ENCODE measurements around the gene STIP1. TPM values are rescaled to one million over a fixed set of nuclear protein-coding genes. Genes with fewer than 3 reads are reported as not detected.

Gene STIP1
- total RNA-seq, 2 experiments from 2014 or later, result 398 to 403 TPM

DNA sequence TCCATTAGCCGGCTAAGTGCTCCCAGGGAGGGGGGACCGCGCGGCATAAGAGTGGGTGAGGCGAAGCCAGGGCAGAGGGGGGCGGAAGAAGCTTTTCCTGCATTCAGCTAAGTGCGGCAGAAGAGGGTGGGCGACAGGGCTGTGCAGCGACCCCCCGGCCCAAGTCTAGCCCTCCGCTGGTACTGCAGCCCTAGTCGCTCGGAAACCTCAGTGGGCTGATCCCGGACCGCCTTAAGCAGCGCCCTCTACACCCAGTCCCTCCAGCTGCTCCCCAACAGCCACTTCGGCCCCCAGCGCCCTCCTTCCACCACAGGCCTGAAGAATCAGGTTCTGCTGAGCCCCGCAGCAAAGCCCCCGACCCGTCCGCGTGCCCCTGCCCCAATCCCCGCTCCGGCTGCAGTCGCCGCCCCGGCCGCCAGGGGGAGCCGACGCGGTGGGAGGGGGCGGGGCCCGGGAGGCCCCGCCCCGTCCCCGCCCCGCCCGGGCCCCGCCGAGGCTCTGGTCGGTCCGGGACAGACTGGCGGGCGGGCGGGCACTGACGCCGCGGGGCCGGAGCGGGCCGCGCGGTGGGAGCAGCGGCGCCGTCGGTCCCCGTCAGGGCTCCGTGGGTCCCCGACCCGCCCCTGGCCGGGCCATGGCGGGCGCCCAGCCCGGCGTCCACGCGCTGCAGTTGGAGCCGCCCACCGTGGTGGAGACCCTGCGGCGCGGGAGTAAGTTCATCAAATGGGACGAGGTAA lies 65.2 kb downstream of the STIP1 start, which contains the start of gene PLCB3:
Gene PLCB3, plus strand, starts transcription at position 515 of the 737 bp plus-strand sequence. Its CDS starts 120 bp downstream, at position 635.
- DNase-seq (peak; percentile 78), ATAC-seq (peak; percentile 62)
- Mint-ChIP-seq H3K4me3 (peak within 1 kb of the TSS; percentile 84), H3K4me1 (peaks cover 15% of the 10 kb centered on the region), H3K27ac (no peak within 1 kb of the TSS), H3K9me3 (ENCODE audit: low read depth) (no peaks in the 10 kb centered on the region), H3K36me3 (ENCODE audit: low read depth) (no peaks in the 10 kb centered on the region), H3K27me3 (no peaks in the 10 kb centered on the region)
- ChIA-PET POLR2A (no interaction called here), CTCF (interaction anchor here (0.6 to 3.2 kb wide), 15 partner anchors 10 to 1423 kb away, joined by 3 to 20 read pairs (median 5); partner anchors contain the start of genes ESRRA and FKBP2)
- intact Hi-C loops (cut with DNase I, micrococcal nuclease), result loop anchor here (1.0 kb wide), 3 partner anchors 18 to 53 kb away; partner anchors contain the start of gene GPR137 (in 1 of the 2)

DNA sequence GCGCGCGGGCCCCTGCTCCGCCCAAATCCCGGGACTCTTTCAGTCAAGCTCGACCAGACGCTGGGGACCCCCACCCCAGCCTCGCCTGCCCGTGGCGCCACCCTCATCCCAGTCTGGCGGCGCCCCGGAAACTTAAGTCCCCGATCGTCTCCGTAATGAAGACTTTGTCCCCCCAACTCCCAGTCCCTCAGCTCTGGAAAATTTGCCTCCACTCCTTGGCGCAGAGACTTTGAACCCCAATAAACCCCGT lies 65.7 kb downstream of the STIP1 start:
- no peak overlapping the region for H3K27ac Mint-ChIP-seq
- DNase-seq (no peak), ATAC-seq (no peak)
- ChIA-PET POLR2A (interaction anchor here (0.6 kb wide), 1 partner anchor 66 kb away, joined by 3 read pairs; the partner anchor contains the start of genes PRDX5 and TRMT112), CTCF (interaction anchor here (0.6 to 3.2 kb wide), 11 partner anchors 10 to 1424 kb away, joined by 3 to 16 read pairs (median 5); partner anchors contain the start of genes ESRRA and FKBP2)
- no peaks in the 10 kb centered on the region for H3K36me3 Mint-ChIP-seq (ENCODE audit: low read depth)
- no peaks in the 10 kb centered on the region for H3K9me3 Mint-ChIP-seq (ENCODE audit: low read depth)
- intact Hi-C loops (cut with DNase I, micrococcal nuclease), result loop anchor here (1.0 kb wide), 3 partner anchors 18 to 53 kb away; partner anchors contain the start of gene GPR137 (in 1 of the 2)
- H3K27me3 Mint-ChIP-seq, result no peaks in the 10 kb centered on the region
- H3K4me1 Mint-ChIP-seq, result peaks cover 15% of the 10 kb centered on the region
- peak overlapping the region; percentile 84 for H3K4me3 Mint-ChIP-seq

DNA sequence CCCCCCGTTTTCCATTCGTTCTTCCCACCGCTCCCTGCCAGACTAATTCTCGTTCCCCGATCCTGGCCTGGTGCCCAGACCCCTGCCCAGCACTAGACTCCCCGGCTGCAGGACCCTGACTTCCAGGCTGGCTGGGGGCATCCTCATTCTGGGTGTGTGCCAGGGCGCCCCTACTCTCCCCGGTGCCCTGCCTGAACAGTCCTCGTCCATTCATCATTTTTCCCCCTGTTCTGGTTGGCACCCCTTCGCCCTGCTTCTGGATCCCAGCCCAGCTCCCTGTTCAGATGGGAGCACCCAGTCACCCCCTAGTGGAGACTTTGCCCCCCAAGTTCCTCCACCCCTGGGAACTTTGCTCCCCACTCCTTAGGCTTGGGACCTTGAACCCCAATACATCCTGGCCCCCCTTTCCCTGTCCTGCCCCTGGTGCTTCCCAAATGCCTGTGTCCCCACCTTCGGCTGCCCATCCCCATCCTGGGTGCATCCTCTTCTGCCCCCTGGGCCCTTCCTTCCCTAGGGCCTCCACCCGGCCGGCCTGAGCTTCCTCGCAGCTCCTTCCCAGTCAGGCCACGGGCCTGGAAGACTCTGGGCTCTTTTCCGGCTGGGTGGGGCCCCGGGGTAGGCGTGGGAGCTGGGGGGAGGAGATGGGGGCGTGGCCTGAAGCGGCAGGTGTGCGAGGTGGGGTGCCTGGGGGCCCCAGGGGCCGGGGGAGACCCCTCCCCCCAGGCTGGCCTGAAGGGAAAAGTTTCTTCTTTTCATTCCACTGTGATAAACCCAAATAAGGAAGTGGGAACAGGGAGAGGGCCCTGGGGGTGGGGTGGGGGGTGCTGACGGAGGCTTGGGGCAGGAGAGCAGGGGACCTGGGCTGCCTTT lies 66.3 kb downstream of the STIP1 start:
- DNase-seq, result peak; percentile 52
- no peak for ATAC-seq
- ChIA-PET POLR2A (interaction anchor here (0.6 kb wide), 1 partner anchor 65 kb away, joined by 3 read pairs; the partner anchor contains the start of genes PRDX5 and TRMT112), CTCF (interaction anchor here (0.5 to 3.2 kb wide), 15 partner anchors 10 to 1774 kb away, joined by 3 to 16 read pairs (median 3); partner anchors contain the start of genes CATSPER1, ESRRA and FKBP2)
- peaks cover 13% of the 10 kb centered on the region for H3K4me1 Mint-ChIP-seq
- no peaks in the 10 kb centered on the region for H3K36me3 Mint-ChIP-seq (ENCODE audit: low read depth)
- no peaks in the 10 kb centered on the region for H3K9me3 Mint-ChIP-seq (ENCODE audit: low read depth)
- H3K27ac Mint-ChIP-seq, result no peak overlapping the region
- H3K4me3 Mint-ChIP-seq, result peak overlapping the region; percentile 84
- intact Hi-C loops (cut with DNase I, micrococcal nuclease), result no loop called here
- no peaks in the 10 kb centered on the region for H3K27me3 Mint-ChIP-seq

DNA sequence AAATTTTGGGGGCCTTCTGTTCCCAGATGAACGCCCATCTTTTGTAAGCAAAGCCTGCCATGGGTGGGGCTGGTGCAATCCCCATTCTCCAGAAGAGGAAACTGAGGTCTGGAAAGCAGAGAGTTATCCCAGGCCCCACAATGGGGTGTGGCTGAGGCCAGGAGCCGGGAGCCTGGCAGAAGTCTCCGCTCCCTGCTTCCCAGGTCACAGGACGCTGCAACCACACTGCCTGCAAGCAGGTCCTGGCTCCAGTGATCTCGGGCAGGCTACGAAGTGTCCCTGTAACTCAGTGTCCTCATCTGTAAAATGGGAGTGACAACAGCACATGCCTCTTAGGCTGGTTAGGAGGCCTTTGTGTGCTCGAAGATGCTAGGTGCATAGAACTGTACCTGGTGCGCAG lies 67.1 kb downstream of the STIP1 start:
- CTCF ChIA-PET, result interaction anchor here (0.7 to 1.4 kb wide), 4 partner anchors 10 to 640 kb away, joined by 3 to 8 read pairs (median 3); partner anchors contain the start of gene FERMT3
- Mint-ChIP-seq H3K4me1 (peaks cover 13% of the 10 kb centered on the region), H3K4me3 (peak overlapping the region; percentile 84), H3K27ac (no peak overlapping the region), H3K27me3 (no peaks in the 10 kb centered on the region), H3K9me3 (ENCODE audit: low read depth) (no peaks in the 10 kb centered on the region), H3K36me3 (ENCODE audit: low read depth) (no peaks in the 10 kb centered on the region)
- POLR2A ChIA-PET, result no interaction called here
- intact Hi-C loops (cut with DNase I, micrococcal nuclease), result no loop called here
- DNase-seq, result no peak
- ATAC-seq, result no peak

DNA sequence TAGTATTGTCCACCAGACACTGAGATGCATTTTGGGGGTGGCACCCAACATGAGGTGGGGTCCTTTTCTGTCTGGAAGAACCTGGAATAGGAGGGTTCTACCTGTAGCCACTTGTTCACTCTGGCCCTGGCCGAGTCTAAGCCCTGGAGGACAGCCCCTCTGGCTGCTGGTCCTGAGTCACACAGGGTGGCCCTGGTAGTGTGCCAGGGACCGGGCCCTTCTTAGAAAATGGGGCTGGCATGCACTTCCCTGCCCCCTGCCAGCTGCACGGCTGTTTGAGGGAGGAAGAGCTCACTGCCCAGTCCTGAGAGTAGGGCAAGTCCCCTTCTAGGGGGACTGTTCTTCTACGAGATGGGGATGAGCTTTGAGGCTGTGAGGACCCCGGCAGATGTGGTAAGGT lies 67.5 kb downstream of the STIP1 start:
- CTCF ChIA-PET, result interaction anchor here (1.2 to 1.3 kb wide), 2 partner anchors 14 to 46 kb away, joined by 3 read pairs; partner anchors contain the start of gene FERMT3
- DNase-seq (no peak), ATAC-seq (no peak)
- POLR2A ChIA-PET, result no interaction called here
- Mint-ChIP-seq H3K27me3 (no peaks in the 10 kb centered on the region), H3K27ac (no peak overlapping the region), H3K9me3 (ENCODE audit: low read depth) (no peaks in the 10 kb centered on the region), H3K36me3 (ENCODE audit: low read depth) (no peaks in the 10 kb centered on the region), H3K4me3 (peak overlapping the region; percentile 84), H3K4me1 (peaks cover 13% of the 10 kb centered on the region)
- intact Hi-C loops (cut with DNase I, micrococcal nuclease), result no loop called here

Other genes with a start within 250 kb of the STIP1 start
- 10 to 100 TPM; 13.7 to 15.9 TPM for gene NAA40, start 247.2 kb upstream of the STIP1 start, total RNA-seq
- gene COX8A, start 211.6 kb upstream of the STIP1 start, total RNA-seq, result 100 to 1,000 TPM; 413 to 454 TPM
- gene OTUB1, start 199.7 kb upstream of the STIP1 start, total RNA-seq, result 10 to 100 TPM; 77.4 to 86.1 TPM
- gene FLRT1, start 150.2 kb upstream of the STIP1 start, total RNA-seq, result under 1 TPM; 0.21 to 0.25 TPM
- 10 to 100 TPM; 26.4 to 28.6 TPM for gene MACROD1, start 20.1 kb upstream of the STIP1 start, total RNA-seq
- 100 to 1,000 TPM; 182 to 184 TPM for gene FERMT3, start 20.6 kb downstream of the STIP1 start, total RNA-seq
- gene TRPT1, start 40.0 kb downstream of the STIP1 start, total RNA-seq, result 10 to 100 TPM; 23.9 to 27.1 TPM
- gene NUDT22, start 40.1 kb downstream of the STIP1 start, total RNA-seq, result 10 to 100 TPM; 61.8 to 74.1 TPM
- gene DNAJC4, start 44.4 kb downstream of the STIP1 start, total RNA-seq, result 10 to 100 TPM; 21.9 to 23.1 TPM
- 10 to 100 TPM; 80.0 to 80.3 TPM for gene VEGFB, start 48.4 kb downstream of the STIP1 start, total RNA-seq
- 10 to 100 TPM; 19.9 to 21.3 TPM for gene FKBP2, start 54.9 kb downstream of the STIP1 start, total RNA-seq
- gene PPP1R14B, start 60.8 kb downstream of the STIP1 start, total RNA-seq, result 100 to 1,000 TPM; 261 to 267 TPM
- gene PLCB3, start 65.4 kb downstream of the STIP1 start, total RNA-seq, result 10 to 100 TPM in 1 of 2 experiments, 1 to 10 TPM in 1; 9.0 to 10.9 TPM
- gene BAD, start 98.5 kb downstream of the STIP1 start, total RNA-seq, result 10 to 100 TPM; 21.3 to 22.9 TPM
- 10 to 100 TPM; 23.6 to 27.2 TPM for gene GPR137, start 99.7 kb downstream of the STIP1 start, total RNA-seq
- gene KCNK4, start 105.1 kb downstream of the STIP1 start, total RNA-seq, result not detected
- under 1 TPM in 1 of 2 experiments, not detected in 1; 0.39 TPM for gene CATSPERZ, start 114.2 kb downstream of the STIP1 start, total RNA-seq
- gene ESRRA, start 119.4 kb downstream of the STIP1 start, total RNA-seq, result 10 to 100 TPM; 19.0 to 29.6 TPM
- 100 to 1,000 TPM; 185 to 243 TPM for gene TRMT112, start 131.4 kb downstream of the STIP1 start, total RNA-seq
- gene PRDX5, start 131.9 kb downstream of the STIP1 start, total RNA-seq, result 100 to 1,000 TPM; 110 to 142 TPM
- 10 to 100 TPM; 58.4 to 71.3 TPM for gene CCDC88B, start 154.0 kb downstream of the STIP1 start, total RNA-seq
- 10 to 100 TPM; 22.0 to 30.2 TPM for gene RPS6KA4, start 173.0 kb downstream of the STIP1 start, total RNA-seq